ENCODE results near the gene TDRD7. TPM values are rescaled to one million over a fixed set of nuclear protein-coding genes. Genes with fewer than 3 reads are reported as not detected.

The TDRD7 gene
- total and polyA plus RNA-seq, 2 of the 8 experiments (the other 6 are each of a cell fraction or from before 2014, with no cell fraction given) = 1.2 to 2.3 TPM

- Histone ChIP-seq H3K4me1 (replicated peaks in 1 of 4; ENCODE audit: control insufficient read depth in 3 of 4, insufficient read depth in 4 of 4, low read length in 3 of 4) (no peaks in the 10 kb centered on the region), H4K91ac (replicated peaks; ENCODE audit: insufficient read length, low read length) (no peak overlapping the region), H2BK20ac (ENCODE audit: low read length) (0 out of 2 replicates have a peak overlapping the region, but pooled peaks have one; percentile 34), H2BK12ac (ENCODE audit: low read depth, low read length) (no peak overlapping the region), H3K9me3 (ENCODE audit: insufficient read depth in 2 of 2, low read depth in 1 of 2, low read length in 1 of 2) (no peaks in the 10 kb centered on the region), H4K20me1 (replicated peaks in 1 of 2; ENCODE audit: control insufficient read depth in 1 of 2, insufficient read depth in 2 of 2, low read length in 2 of 2) (no peaks in the 10 kb centered on the region), H3K4me3 (ENCODE audit: extremely low read depth in 1 of 4, insufficient read depth in 2 of 4, low read depth in 3 of 4, low read length in 4 of 4) (no peak overlapping the region), H3K14ac (ENCODE audit: insufficient read length) (no peak overlapping the region), H3K79me1 (ENCODE audit: low read depth, low read length) (no peaks in the 10 kb centered on the region), H2BK5ac (ENCODE audit: low read depth, low read length) (no peak overlapping the region), H2AFZ (ENCODE audit: low read length) (no peak overlapping the region), H3K4ac (replicated peaks; ENCODE audit: insufficient read length, low read depth, low read length) (no peak overlapping the region), H2BK15ac (ENCODE audit: low read length) (no peak overlapping the region), H4K5ac (ENCODE audit: insufficient read length, low read depth, low read length) (no peak overlapping the region), H3K36me3 (ENCODE audit: control insufficient read depth in 2 of 4, insufficient read depth in 4 of 4, low read length in 3 of 4) (no peaks in the 10 kb centered on the region), H3K27me3 (replicated peaks in 1 of 4; ENCODE audit: control insufficient read depth in 3 of 4, extremely low read depth in 1 of 4, insufficient read depth in 3 of 4, low read length in 3 of 4) (no peaks in the 10 kb centered on the region), H2AK5ac (ENCODE audit: low read depth, low read length) (no peak overlapping the region), H2BK120ac (replicated peaks; ENCODE audit: low read depth, low read length) (no peak overlapping the region), H3K79me2 (ENCODE audit: control insufficient read depth in 1 of 2, insufficient read depth in 2 of 2, low read length in 2 of 2) (no peaks in the 10 kb centered on the region), H3K56ac (replicated peaks; ENCODE audit: insufficient read length, low read depth, low read length) (no peak overlapping the region), H3K23ac (ENCODE audit: insufficient read length) (no peak overlapping the region), H3K23me2 (ENCODE audit: low read depth, low read length) (no peaks in the 10 kb centered on the region), H3K27ac (ENCODE audit: low read depth, low read length) (no peak overlapping the region), H3K9ac (replicated peaks in 1 of 4; ENCODE audit: extremely low read depth in 1 of 4, low read depth in 3 of 4, low read length in 3 of 4) (no peak overlapping the region), H3K4me2 (ENCODE audit: insufficient read depth in 1 of 2, low read depth in 2 of 2, low read length in 2 of 2) (no peak overlapping the region), H4K8ac (ENCODE audit: extremely low read depth, insufficient read depth, low read length) (no peak overlapping the region), H3K18ac (ENCODE audit: extremely low read depth, low read length) (no peak overlapping the region)
- ChIA-PET CTCF (ENCODE audit: partially characterized antibody) (no interaction called here), POLR2A (ENCODE audit: partially characterized antibody) (interaction anchor here (0.6 kb wide), 1 partner anchor 56 kb away, joined by 3 read pairs; no protein-coding TSS in a partner anchor)
- no peak for FAIRE-seq
- WGBS, 2 experiments (ENCODE audit: extremely low coverage in 1 of 2, insufficient coverage in 1 of 2, insufficient read length in 1 of 2, insufficient replicate concordance in 2 of 2, low coverage in 1 of 2, low lambda C conversion rate in 2 of 2, missing lambda C conversion rate in 1 of 2) = 78% methylated on average over 2 of the region's 2 CpGs; no CpG with 5 or more reads in 1 of the 2 experiments
- no peak for DNase-seq (ENCODE audit: low read depth in 1 of 2, low spot score in 2 of 2)
- no peak for TF ChIP-seq RBBP5 (IDR thresholded peaks at IDR 0.05; ENCODE audit: borderline replicate concordance, low read depth, low read length)
- TF ChIP-seq JUN (IDR thresholded peaks at IDR 0.05; ENCODE audit: low read depth, low read length) = no peak
- TF ChIP-seq NRF1 (IDR thresholded peaks at IDR 0.05; ENCODE audit: low read depth, low read length) = no peak
- no peak for TF ChIP-seq SIN3A (conservative IDR thresholded peaks at IDR 0.05 in 1 of 2, IDR thresholded peaks at IDR 0.05 in 1 of 2; ENCODE audit: low read depth in 1 of 2, low read length in 2 of 2)
- no peak for TF ChIP-seq POLR2A (IDR thresholded peaks at IDR 0.05; ENCODE audit: control extremely low read depth in 1 of 2, low read depth in 2 of 2, low read length in 2 of 2)
- no peak for TF ChIP-seq HDAC6 (IDR thresholded peaks at IDR 0.05; ENCODE audit: low read depth, low read length)
- TF ChIP-seq BACH1 (IDR thresholded peaks at IDR 0.05; ENCODE audit: low read length) = no peak
- no peak for TF ChIP-seq CREB1 (IDR thresholded peaks at IDR 0.05)
- TF ChIP-seq USF2 (IDR thresholded peaks at IDR 0.05; ENCODE audit: low read length) = no peak
- no peak for TF ChIP-seq TBP (IDR thresholded peaks at IDR 0.05; ENCODE audit: low read depth, low read length)
- no peak for TF ChIP-seq ASH2L (IDR thresholded peaks at IDR 0.05; ENCODE audit: low read length)
- TF ChIP-seq GABPA (IDR thresholded peaks at IDR 0.05; ENCODE audit: borderline replicate concordance, insufficient read depth, low read length) = no peak
- no peak for TF ChIP-seq CBX5 (IDR thresholded peaks at IDR 0.05; ENCODE audit: low read depth, low read length)
Observed at GRCh38 chr9:97419309-97419867, 7.5 kb downstream of the TDRD7 start.

Data from H1 (cell line).